Measurements from ENCODE around the gene C4B.
"Not testable (repeated sequence)": the region's sequence is repeated elsewhere in the genome, so short reads cannot be mapped to it uniquely, and the experiment has no call there.

DNA sequence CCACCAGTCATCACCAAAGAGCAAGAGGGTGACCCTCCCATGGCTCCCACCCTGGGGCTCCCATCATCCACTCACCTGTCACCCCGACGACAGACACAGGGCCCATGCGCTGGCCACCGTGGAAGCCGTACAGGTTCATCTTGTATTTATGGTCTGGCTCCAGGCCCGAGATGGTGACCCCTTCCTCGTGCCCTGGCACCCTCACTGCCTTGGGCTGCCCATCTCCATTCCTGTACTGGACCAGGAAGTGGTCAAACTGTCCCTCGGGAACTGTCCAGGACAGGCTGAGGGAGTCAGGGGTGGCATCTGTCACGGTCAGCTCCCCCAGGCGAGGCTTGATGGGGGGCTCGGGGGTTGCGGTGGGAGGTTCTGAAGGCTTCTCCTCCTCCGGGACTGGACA lies 53.7 kb downstream of the C4B start:
- TF ChIP-seq EZH2phosphoT487 (IDR thresholded peaks at IDR 0.05; ENCODE audit: low read length); EZH2 (optimal IDR thresholded peaks at IDR 0.05; ENCODE audit: low read depth, low read length): not testable (repeated sequence)
